ENCODE measurements around the gene SYNJ2.
A peak's percentile ranks its signal among the peaks of the same experiment; 100 is the strongest.

The SYNJ2 gene

DNA sequence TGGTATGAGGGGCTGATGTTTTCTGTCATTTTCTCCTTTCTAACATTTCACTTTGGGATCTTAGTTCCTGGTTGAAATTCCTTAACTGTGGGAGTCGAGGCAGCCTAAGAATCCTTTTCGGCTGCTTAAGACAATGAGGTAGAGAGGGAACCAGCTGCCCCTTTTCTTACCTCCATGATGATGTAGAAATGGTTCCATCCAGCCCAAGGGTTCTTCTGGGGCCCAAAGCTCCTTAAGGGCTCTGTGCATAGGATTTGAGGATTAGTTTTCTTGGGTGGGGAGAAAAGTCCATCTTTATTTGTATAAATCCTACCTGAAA, 33.5 kb downstream of the SYNJ2 start:
- no peak for DNase-seq

DNA sequence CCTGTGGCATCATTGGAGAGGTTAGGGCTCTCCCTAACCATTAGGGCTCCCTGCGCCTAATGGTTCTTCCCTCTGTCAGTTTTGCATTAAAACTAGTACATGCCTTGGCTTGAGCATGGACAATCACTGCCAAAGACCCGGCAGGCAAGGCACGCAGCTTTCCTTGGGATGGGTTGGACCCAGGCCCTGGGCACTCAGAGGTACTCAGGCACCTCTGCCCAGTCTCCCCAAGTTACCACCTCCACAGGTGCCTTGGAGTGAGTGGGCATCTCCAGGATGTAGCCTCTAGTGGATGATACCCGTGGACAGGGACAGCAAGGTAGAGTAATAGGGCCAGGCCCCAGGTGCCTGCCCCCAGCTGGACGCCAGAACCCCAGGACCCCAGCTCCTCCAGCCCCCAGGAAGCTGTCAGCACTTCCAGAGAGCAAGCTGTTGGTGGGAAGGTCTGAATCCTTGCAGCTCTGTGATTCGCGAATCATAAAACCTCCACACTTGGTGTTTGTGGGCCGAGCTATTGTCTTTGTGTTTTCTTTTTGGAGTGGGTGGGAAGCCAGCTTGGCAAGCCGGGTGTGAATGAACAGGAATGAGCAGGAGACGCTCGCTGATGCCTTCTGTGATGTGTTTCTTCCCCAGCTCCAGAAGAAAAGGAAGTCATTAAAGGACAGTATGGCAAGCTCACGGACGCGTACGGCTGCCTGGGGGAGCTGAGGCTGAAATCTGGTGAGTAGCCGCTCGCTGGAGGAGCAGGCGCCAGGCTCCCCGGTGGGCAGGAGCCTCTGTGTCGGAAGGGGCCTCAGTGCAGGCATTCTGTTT, 35.1 kb downstream of the SYNJ2 start:
- DNase-seq = no peak

DNA sequence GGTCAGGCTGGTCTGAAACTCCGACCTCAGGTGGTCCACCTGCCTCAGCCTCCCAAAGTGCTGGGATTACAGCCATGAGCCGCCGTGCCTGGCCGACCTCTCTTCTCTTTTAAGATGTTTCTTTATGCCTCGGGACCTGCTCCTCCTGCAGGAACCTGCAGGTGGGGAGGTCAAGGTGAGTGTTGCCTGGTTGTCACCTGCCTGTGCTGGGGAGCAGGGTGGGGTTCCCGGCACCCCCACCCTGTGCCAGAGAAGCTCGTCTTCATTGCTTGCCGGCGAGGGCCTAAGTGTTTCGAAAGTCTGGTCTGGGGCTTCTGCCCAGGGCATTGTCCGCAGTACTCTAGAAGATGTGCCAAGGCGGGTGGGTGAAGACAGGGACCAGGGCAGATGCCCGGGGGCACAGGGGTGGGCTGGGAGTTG, 36.0 kb downstream of the SYNJ2 start:
- no peak for DNase-seq

DNA sequence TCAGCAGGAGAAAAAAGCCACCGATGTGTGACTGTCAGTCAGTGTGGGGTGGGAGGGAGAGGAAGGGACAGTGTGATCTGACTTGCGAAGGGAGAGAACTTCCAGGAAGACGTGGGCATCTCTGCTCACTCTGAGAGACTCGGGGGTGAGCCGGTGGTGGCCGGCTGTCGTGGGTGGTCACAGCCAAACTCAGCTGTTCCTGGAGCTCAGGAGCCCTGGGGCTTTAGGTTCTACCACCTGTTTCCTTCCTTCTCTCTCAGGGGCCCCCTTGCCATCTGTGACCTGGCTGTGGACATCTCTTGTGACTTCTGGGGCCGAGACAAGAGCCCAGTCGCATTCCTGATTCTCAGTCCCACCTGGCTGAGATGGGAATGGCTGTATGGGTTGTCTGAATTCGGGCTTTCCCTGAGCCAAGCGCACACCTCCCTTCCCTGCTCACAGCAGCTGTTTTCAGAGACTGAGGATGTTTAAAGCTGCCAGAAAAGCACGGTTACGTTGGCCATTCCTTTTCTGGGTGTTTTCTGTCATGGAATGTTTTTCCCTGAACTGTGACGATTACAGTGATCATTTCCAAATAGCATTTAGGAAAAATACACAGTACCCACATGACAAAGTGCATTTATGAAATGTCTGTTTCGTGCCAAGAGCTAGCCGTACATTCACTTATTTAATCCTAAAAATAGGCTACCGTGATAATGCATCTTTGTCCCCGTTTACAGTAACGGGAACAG, 36.5 kb downstream of the SYNJ2 start:
- DNase-seq = no peak

GRCh38 chr6:158018851-158019361, 37.2 kb downstream of the SYNJ2 start:
- no peak for DNase-seq

DNA sequence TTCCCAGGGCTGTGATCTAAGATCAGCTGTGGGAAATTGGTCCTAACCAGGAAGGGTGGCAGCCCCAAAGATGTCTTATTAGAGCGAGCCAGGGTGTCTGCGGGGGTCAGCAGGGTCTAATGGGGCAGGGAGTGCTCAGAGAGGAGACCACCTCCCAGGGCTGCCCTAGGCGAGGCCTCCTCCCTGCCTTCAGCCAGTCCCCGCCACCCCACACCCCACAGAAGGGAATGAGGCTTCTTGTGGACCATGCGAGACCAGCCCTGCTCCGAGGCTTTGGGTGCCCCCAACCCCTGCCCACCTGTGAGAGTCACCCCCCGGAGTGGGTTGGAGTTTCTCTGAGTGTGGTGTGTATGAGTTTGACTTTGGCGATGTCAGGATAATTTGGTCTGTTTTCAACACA, 37.8 kb downstream of the SYNJ2 start:
- no peak for DNase-seq

- DNase-seq = peak; percentile 52
These were observed 38.6 kb downstream of the SYNJ2 start for GRCh38 chr6:158020272-158020711.

DNA sequence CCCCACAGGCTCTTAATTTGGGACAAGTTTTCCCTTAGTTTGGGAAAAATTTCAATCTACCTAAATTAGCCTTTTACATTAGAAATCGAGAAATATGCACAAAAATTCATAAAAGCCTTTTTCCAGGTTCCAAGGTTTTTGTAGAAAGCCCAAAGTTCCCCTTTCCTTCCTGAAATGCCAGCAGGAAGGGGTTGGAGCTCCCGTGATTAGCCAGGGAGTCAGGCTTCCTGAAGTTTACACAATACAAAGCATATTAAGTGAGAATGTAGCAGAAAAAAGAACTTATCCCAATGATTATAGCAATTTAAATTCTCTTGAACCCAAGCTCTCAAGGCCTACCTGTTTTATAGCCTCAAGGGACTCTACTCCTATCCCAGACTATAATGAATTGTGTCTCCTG, 39.1 kb downstream of the SYNJ2 start:
- no peak for DNase-seq

- no peak for DNase-seq
These were observed 39.7 kb downstream of the SYNJ2 start for GRCh38 chr6:158021376-158021775.

- DNase-seq = no peak
These were observed 40.4 kb downstream of the SYNJ2 start for GRCh38 chr6:158021814-158022748.

- DNase-seq = no peak
These were observed 41.3 kb downstream of the SYNJ2 start for GRCh38 chr6:158022749-158023596.

GRCh38 chr6:158023597-158023939, 41.9 kb downstream of the SYNJ2 start:
- DNase-seq = no peak

GRCh38 chr6:158024566-158025297, 43.1 kb downstream of the SYNJ2 start:
- DNase-seq = no peak

DNA sequence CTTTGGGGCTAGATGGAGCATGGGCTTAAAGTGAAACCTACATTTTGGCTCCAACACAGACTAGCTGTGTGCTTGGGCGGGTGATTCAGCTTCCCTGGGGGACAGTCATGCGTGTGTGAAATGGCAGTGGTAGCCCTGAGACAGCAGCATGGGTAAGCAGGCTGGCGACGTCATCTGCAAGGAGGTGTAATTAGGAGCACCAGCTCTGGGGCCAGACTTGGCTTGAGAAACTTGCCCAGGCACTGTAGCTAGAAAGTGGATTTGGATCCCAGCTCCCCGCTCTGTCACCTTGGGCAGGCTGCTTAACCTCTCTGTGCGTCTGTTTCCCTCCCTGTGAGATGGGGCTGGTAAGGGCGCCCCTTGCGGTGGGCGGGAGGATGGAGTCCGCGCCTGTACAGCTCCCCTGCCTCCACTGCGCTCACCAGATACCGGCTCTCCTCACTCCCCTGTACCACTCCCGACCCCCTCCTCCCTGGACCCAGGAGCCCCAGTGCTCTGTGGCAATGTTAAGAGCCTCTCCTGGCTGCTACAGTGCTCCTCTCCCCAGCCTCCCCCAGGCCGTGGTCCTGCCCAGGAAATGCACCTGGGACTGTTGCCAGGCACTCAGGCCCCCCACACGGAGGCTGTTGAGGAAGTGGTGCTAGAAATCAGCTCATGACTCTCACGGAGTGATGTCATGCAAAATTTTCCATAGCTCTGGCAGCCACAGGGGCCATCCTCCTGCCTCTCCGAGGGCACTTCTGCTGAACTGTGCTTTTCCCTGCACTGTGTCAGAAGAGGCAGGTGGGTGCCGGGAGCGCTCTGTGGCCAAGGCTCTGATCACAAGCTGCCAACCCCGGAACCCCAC, 44.6 kb downstream of the SYNJ2 start:
- DNase-seq = peak; percentile 88

- DNase-seq = no peak
These were observed 45.4 kb downstream of the SYNJ2 start for GRCh38 chr6:158026901-158027589.

DNA sequence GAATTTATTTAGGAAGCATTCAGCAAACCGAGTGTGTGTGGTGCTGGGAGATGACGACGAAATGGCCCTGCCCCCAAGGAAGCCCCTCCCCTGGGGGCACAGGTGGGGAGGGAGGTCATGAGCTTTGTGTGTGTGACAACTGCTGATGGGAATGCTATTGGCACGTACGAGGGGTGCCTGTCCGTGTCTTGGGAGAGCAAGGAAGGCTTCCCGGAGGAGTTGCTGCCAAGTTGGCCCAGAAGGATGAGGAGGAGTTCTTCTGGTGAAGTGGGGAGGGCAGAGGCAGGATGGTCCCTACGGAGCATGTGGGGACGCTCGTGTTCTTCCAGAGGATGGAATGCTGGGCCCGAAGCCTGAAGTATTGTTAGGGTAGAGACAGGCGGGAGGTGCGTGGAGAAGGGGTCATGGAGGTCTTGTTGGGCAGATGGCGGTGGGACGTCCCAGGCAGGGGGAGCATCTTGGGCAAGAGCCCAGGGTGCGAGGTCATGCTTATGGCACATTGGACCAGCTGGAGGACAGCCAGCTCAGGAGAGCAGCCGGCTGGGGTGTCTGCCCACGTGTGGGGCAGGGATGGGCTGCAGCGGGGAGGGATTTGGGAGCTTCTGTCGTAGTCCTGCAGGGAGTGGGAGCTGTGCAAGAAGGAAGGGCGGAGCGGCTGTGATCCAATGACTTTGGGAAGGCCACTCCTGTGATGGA, 46.1 kb downstream of the SYNJ2 start:
- DNase-seq = no peak

DNA sequence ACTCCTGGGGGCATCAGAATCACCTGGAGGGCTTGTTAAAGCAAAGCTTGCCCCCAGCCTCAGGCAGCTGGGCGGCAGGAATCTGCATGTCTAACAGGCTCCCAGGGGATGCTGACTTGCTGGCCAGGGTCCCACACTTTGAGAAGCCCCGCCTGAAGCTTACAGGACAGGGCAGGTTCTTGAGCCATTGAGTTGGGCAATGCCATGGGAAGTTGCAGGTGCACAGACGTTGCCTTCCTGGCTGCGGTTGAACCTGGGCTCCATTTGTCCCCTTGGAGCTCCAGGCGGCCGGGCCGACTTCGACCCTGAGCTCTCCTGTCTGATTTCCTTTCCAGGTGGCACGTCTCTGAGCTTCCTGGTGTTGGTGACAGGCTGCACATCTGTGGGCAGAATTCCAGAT, 46.8 kb downstream of the SYNJ2 start:
- no peak for DNase-seq

- no peak for DNase-seq
These were observed 47.2 kb downstream of the SYNJ2 start for GRCh38 chr6:158028876-158029275.

DNA sequence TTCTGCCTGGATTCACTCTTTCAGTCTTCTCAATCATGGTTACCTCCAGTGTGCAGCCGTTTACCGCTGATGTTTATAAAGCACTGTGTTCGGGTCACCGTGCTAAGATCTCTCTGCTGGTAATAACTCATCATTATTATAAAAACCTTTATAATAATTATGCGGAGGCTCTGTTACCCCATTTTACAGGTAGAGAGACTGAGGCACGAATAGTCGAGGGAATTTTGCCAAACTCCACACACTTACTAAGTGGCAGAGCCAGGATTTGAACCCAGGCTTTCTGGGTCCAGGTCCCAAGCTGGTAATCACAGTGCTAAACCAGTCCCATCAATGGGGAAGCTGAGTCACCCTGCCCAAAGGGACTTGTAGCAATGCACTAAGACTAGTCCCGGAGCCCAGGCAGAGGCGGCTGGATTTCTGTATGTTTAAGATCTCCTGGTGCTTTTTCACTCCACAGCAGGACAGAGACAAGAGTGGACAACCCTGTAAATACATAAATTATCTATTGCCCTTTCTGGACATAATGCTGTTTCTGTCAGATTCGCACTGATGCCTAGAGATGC, 48.1 kb downstream of the SYNJ2 start:
- no peak for DNase-seq

Data from activated CD4-positive, alpha-beta T cell treated with anti-CD3 and anti-CD28 coated beads for 48 hours (primary cell).